Liver (tissue), 9 donors: ENCODE data around the gene RSAD2. TPM values are rescaled to one million over a fixed set of nuclear protein-coding genes. Genes with fewer than 3 reads are reported as not detected.

Source experiments
- DNase-seq: peaks from one replicate; pipeline ENCODE4 v3.0.0-alpha.2; 2017; ENCODE audit warnings: low spot score
- H3K27ac ChIP-seq, 2 donors: one replicate each; pipeline ENCODE4 v1.7.0; 2013; ENCODE audit warnings: inconsistent platforms in 2 of 2, low read length in 2 of 2, control low read depth in 1 of 2, low read depth in 1 of 2, mild to moderate bottlenecking in 1 of 2
- H3K27me3 ChIP-seq, 4 donors: one replicate each; pipeline versions ENCODE4 v1.6.1 to v1.7.0; 2013; ENCODE audit warnings: low read length in 3 of 4, inconsistent platforms in 1 of 4, mild to moderate bottlenecking in 1 of 4, moderate library complexity in 1 of 4; ENCODE audit not compliant: control insufficient read depth in 4 of 4, insufficient read depth in 4 of 4
- H3K36me3 ChIP-seq, 4 donors: one replicate each; pipeline versions ENCODE4 v1.6.1 to v1.7.0; 2013; ENCODE audit warnings: low read length in 3 of 4, mild to moderate bottlenecking in 3 of 4, low read depth in 1 of 4, moderate library complexity in 1 of 4; ENCODE audit not compliant: control insufficient read depth in 4 of 4, insufficient read depth in 3 of 4
- H3K4me1 ChIP-seq, 4 donors: one replicate each; pipeline versions ENCODE4 v1.6.1 to v1.7.0; 2013; ENCODE audit warnings: low read length in 3 of 4, mild to moderate bottlenecking in 3 of 4, moderate library complexity in 1 of 4; ENCODE audit not compliant: control insufficient read depth in 4 of 4, insufficient read depth in 4 of 4
- H3K4me3 ChIP-seq, 3 donors: one replicate each; pipeline versions ENCODE4 v1.6.1 to v1.7.0; 2013; ENCODE audit warnings: low read length in 3 of 3, control low read depth in 1 of 3, low read depth in 1 of 3, mild to moderate bottlenecking in 1 of 3
- H3K9ac ChIP-seq, 2 donors: one replicate each; pipeline ENCODE4 v1.7.0; 2013; ENCODE audit warnings: low read length in 2 of 2, mild to moderate bottlenecking in 2 of 2, moderate library complexity in 2 of 2, control low read depth in 1 of 2, low read depth in 1 of 2
- H3K9me3 ChIP-seq, 4 donors: one replicate each; pipeline versions ENCODE4 v1.6.1 to v1.7.0; 2013; ENCODE audit warnings: low read length in 3 of 4; ENCODE audit not compliant: control insufficient read depth in 4 of 4
- ATF3 ChIP-seq: IDR thresholded peaks from 2 replicates; pipeline ENCODE4 v1.6.1; 2016; ENCODE audit warnings: antibody characterized with exemption
- CTCF ChIP-seq: fragments of 150-350 bp; IDR thresholded peaks from 2 replicates; pipeline ENCODE4 v1.5.1; 2017; ENCODE audit warnings: improper control_type of control experiment, low read depth, low read length; ENCODE audit not compliant: missing input control
- EGR1 ChIP-seq, 2 donors: IDR thresholded peaks; 2 replicates each; pipeline ENCODE4 v1.6.1; 2016 to 2018; ENCODE audit warnings: antibody characterized with exemption in 2 of 2, low read depth in 2 of 2
- FOXA1 ChIP-seq: IDR thresholded peaks from 2 replicates; pipeline ENCODE4 v1.6.1; 2016; ENCODE audit warnings: antibody characterized with exemption
- FOXA2 ChIP-seq: IDR thresholded peaks from 2 replicates; pipeline ENCODE4 v1.6.1; 2016; ENCODE audit warnings: antibody characterized with exemption
- GABPA ChIP-seq, 2 donors: IDR thresholded peaks in 1 of 2; conservative IDR thresholded peaks in 1 of 2; 2 replicates each; pipeline ENCODE4 v1.6.1; 2016; ENCODE audit warnings: antibody characterized with exemption in 2 of 2, mild to moderate bottlenecking in 1 of 2, moderate library complexity in 1 of 2
- HNF4A ChIP-seq, 2 donors: conservative IDR thresholded peaks; 2 replicates each; pipeline ENCODE4 v1.6.1; 2016; ENCODE audit warnings: antibody characterized with exemption in 2 of 2, mild to moderate bottlenecking in 2 of 2
- HNF4G ChIP-seq: IDR thresholded peaks from 2 replicates; pipeline ENCODE4 v1.6.1; 2016; ENCODE audit warnings: antibody characterized with exemption
- JUND ChIP-seq, 2 donors: IDR thresholded peaks; 2 replicates each; pipeline ENCODE4 v1.6.1; 2016; ENCODE audit warnings: antibody characterized with exemption in 2 of 2
- MAX ChIP-seq: IDR thresholded peaks from 2 replicates; pipeline ENCODE4 v1.6.1; 2016; ENCODE audit warnings: antibody characterized with exemption
- NR2F2 ChIP-seq: IDR thresholded peaks from 2 replicates; pipeline ENCODE4 v1.6.1; 2016; ENCODE audit warnings: antibody characterized with exemption
- RAD21 ChIP-seq, 2 donors: IDR thresholded peaks; 2 replicates each; pipeline ENCODE4 v1.6.1; 2016; ENCODE audit warnings: antibody characterized with exemption in 2 of 2, mild to moderate bottlenecking in 2 of 2
- REST ChIP-seq: IDR thresholded peaks from 2 replicates; pipeline ENCODE4 v1.6.1; 2016; ENCODE audit warnings: antibody characterized with exemption, mild to moderate bottlenecking
- RXRA ChIP-seq, 2 donors: IDR thresholded peaks; 2 replicates each; pipeline ENCODE4 v1.6.1; 2017 to 2018; ENCODE audit warnings: antibody characterized with exemption in 2 of 2, mild to moderate bottlenecking in 1 of 2
- SP1 ChIP-seq: IDR thresholded peaks from 2 replicates; pipeline ENCODE4 v1.6.1; 2018; ENCODE audit warnings: antibody characterized with exemption, mild to moderate bottlenecking
- TAF1 ChIP-seq: conservative IDR thresholded peaks from 2 replicates; pipeline ENCODE4 v1.6.1; 2016; ENCODE audit warnings: antibody characterized with exemption, mild to moderate bottlenecking
- YY1 ChIP-seq: IDR thresholded peaks from 2 replicates; pipeline ENCODE4 v1.6.1; 2016; ENCODE audit warnings: antibody characterized with exemption, mild to moderate bottlenecking
- ZBTB33 ChIP-seq: IDR thresholded peaks from 2 replicates; pipeline ENCODE4 v1.6.1; 2016; ENCODE audit warnings: antibody characterized with exemption
- WGBS: extraction: QIAGEN DNeasy Blood & Tissue Kit; methylation state at CpG from one replicate; pipeline ENCODE4 v1.1.7; 2013; 5-methylcytosine and 5-hydroxymethylcytosine counted together
- polyA plus RNA-seq, 2 donors: library from polyadenylated mRNA; stranded (reverse) in 1 of 2; unstranded in 1 of 2; fragments of 200-250 nt in 1 of 2; fragments of >200 nt in 1 of 2; fragmentation: Nextera tagmentation in 1 of 2; extraction: Ambion mirVana in 1 of 2; gene quantifications; one replicate each; pipeline versions ENCODE4 v1.2.1 to v1.2.3, GENCODE V29; 2013 to 2015
- total RNA-seq, 2 donors: library from RNA; depleted of rRNA; stranded (reverse); fragments of >200 nt; gene quantifications; one replicate each; pipeline ENCODE4 v1.2.3, GENCODE V29; 2014
- donor health status: healthy.
- donor health status: healthy.
- donor health status: healthy.
- donor health status: healthy.
- donor health status: healthy.

The RSAD2 gene
- total and polyA plus RNA-seq, 4 donors, result 1.3 to 15.9 (median 1.9) TPM

GRCh38 chr2:6939071-6939470 is 61.5 kb downstream of the RSAD2 start:
- Histone ChIP-seq H3K4me3 (no peak overlapping the region), H3K4me1 (no peaks in the 10 kb centered on the region), H3K36me3 (no peaks in the 10 kb centered on the region), H3K27me3 (no peaks in the 10 kb centered on the region), H3K27ac (no peak overlapping the region), H3K9me3 (no peaks in the 10 kb centered on the region), H3K9ac (no peak overlapping the region)
- TF ChIP-seq RXRA (IDR thresholded peaks at IDR 0.05) (no peak), HNF4A (conservative IDR thresholded peaks at IDR 0.05) (no peak), ZBTB33 (no peak), ATF3 (no peak), SP1 (no peak), FOXA1 (no peak), YY1 (no peak), EGR1 (IDR thresholded peaks at IDR 0.05; ENCODE audit: low read depth in 2 of 2) (no peak), RAD21 (IDR thresholded peaks at IDR 0.05) (no peak), REST (no peak), HNF4G (no peak), CTCF (no peak), FOXA2 (no peak)
- WGBS, result 91% methylated on average over 2 of the region's 2 CpGs
- DNase-seq, result no peak

- WGBS, result 91% methylated on average over 2 of the region's 2 CpGs
- no peaks in the 10 kb centered on the region for H3K4me1 ChIP-seq
- H3K4me3 ChIP-seq, result no peak overlapping the region
- no peaks in the 10 kb centered on the region for H3K27me3 ChIP-seq
- H3K36me3 ChIP-seq, result no peaks in the 10 kb centered on the region
- H3K27ac ChIP-seq, result no peak overlapping the region
- no peak overlapping the region for H3K9ac ChIP-seq
- no peak for DNase-seq
- no peaks in the 10 kb centered on the region for H3K9me3 ChIP-seq
- TF ChIP-seq SP1 (no peak), ZBTB33 (no peak), NR2F2 (no peak), FOXA1 (no peak), HNF4A (conservative IDR thresholded peaks at IDR 0.05) (no peak), FOXA2 (no peak), YY1 (no peak), ATF3 (no peak), HNF4G (no peak), EGR1 (IDR thresholded peaks at IDR 0.05; ENCODE audit: low read depth in 2 of 2) (no peak), JUND (IDR thresholded peaks at IDR 0.05) (no peak), RAD21 (IDR thresholded peaks at IDR 0.05) (no peak), GABPA (IDR thresholded peaks at IDR 0.05 in 1 of 2, conservative IDR thresholded peaks at IDR 0.05 in 1 of 2) (no peak), RXRA (IDR thresholded peaks at IDR 0.05) (no peak), CTCF (no peak), MAX (no peak), TAF1 (no peak)
Measured at GRCh38 chr2:6940820-6941219, 63.2 kb downstream of the RSAD2 start.
